Right ventricle myocardium inferior (tissue), 1 donor: Measurements from ENCODE around the gene SLC27A2. TPM values are rescaled to one million over a fixed set of nuclear protein-coding genes. Genes with fewer than 3 reads are reported as not detected.
"Not testable (repeated sequence)": the region's sequence is repeated elsewhere in the genome, so short reads cannot be mapped to it uniquely, and the experiment has no call there.

ENCODE experiments used
- ATAC-seq: fragments of 200-7000 bp; cut with Tn5 transposase; one replicate; pipeline ENCODE4 v1.9.1; 2020; ENCODE audit warnings: mild to moderate bottlenecking, moderate library complexity
- DNase-seq: peaks from one replicate; pipeline ENCODE4 v3.0.0; 2021; ENCODE audit errors: missing footprints
- intact Hi-C: fragments of 100-400 bp; cut with DNase I; formaldehyde crosslinking; loops from one replicate; pipeline ENCODE4 v1.11.0; 2022
- total RNA-seq: library from RNA; stranded (reverse); fragmentation: NEBNext Ultra II Directional; extraction: Animal tissue kit (Norgen Biotek cat#: 25700); gene quantifications from one replicate; pipeline ENCODE4 v1.2.1, GENCODE V29; 2021
- donor health status: DM: no; HTN: yes; CAD: no; lungs with severe emphysema.

SLC27A2 gene
- total RNA-seq, 1 donor from 2014 or later, result not detected

DNA sequence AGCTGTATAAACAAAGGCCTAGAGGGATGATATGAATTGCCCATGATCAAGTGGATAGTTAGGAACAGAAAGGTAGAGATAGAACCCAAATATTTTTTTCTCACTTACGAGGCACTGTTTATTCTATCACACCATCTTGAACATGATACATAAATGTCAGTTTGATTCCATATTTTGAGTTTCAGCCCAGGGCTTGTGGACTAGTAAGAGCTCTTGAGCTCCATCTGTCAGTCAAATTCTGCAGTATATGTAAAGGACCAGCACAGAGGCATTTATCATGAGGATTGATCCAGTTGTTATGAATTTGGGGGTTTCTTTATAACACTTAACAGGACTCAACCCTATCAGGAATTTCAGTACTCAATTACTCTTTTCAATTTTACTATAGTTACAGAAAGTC lies 4.8 kb downstream of the SLC27A2 start:
- ATAC-seq (no peak), DNase-seq (no peak)
- intact Hi-C loops, result no loop called here

DNA sequence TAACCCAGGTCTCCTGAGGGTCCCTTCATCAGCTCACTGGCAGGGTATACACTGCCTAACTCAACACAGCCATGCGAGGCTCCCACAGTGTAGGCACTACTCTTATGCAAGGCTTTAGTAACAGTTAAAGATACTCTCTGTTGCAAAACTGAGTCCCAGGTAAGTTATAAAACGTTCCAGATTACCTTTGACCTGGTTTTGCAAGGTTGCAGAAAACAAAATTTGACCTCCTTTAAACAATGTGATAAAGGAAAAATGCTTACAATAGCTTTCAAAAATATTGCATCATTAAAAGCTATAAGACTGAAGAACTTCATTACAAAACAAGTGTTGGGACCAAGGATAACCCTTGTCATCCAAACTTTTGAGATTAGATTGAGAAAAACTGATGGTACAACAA lies 5.5 kb downstream of the SLC27A2 start:
- ATAC-seq, result no peak
- intact Hi-C loops, result no loop called here
- no peak for DNase-seq

- no peak for DNase-seq
- no peak for ATAC-seq
- intact Hi-C loops, result no loop called here
These were observed 6.0 kb downstream of the SLC27A2 start for GRCh38 chr15:50187997-50188396.

DNA sequence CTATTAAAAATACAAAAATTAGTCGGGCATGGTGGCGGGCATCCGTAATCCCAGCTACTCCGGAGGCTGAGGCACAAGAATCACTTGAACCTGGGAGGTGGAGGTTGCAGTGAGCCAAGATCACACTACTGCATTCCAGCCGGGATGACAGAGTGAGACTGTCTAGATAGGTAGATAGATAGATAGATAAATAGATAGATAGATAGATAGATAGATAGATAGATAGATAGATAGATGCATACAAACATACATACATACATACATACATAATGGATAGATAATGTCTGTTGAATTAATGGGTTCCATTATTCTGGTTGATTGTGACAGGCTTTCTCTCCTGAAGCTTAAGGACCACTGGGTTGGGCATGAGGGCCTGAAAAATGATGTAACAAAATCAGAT lies 6.8 kb downstream of the SLC27A2 start:
- DNase-seq, intact Hi-C loops, ATAC-seq: not testable (repeated sequence)

DNA sequence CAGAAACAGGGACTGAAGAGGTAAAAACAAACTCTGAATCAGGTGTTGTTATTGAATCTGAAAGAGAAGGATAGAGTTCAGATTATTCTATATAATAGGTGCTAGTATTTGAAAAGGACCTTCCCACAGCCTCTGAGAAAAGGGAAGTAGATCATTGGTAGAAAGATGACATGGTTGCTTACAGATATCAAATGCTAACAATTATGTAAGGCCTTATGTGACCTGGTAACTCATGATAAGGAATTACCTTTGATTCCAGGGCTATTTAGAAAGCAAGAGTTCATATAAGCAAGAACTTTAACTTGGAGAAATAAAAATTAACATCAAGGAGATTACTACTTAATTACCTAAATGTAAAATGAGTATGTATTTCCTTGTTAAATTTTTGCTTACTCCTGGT lies 7.6 kb downstream of the SLC27A2 start:
- ATAC-seq (no peak), DNase-seq (no peak)
- intact Hi-C loops, result no loop called here

DNA sequence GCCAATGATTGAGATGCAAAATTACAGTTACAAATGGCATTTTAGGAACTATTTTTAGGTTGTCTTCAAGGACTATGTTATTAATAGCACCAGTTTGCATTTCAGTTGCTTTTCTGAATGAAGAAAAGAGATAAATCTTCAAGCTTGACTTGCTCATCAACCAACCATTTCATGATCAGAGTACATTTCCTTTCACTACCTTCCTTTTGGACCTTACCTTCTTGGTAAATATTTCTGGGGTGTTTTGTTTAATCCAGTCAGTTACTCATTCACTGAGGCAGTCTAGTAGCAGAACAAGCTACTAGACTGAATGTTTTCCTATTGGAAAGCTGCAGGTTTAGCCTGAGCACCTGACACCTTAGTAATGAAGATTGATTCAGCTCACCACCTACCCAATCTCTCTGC lies 8.2 kb downstream of the SLC27A2 start:
- no peak for DNase-seq
- no peak for ATAC-seq
- intact Hi-C loops, result no loop called here

DNA sequence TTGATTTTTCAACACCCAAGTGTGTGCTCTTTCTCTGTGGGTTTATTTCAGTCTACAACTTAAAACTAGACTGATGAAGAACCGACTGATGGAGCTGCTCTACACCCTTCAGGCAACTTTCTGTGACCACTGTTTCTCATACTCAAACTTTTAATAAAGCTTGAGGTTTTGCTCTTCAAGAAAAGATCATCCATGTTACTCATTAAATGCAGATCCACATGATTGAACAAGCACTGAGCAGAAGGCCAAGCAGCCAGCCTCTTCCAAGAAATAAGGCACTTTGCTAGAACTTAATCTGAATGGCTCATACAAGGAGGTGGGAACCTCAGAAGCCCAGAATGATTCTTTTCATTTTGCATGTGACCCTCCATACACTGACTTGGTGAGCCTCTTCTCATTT lies 8.7 kb downstream of the SLC27A2 start:
- DNase-seq (no peak), ATAC-seq (no peak)
- intact Hi-C loops, result no loop called here

GRCh38 chr15:50192164-50192563 lies 10.2 kb downstream of the SLC27A2 start:
- ATAC-seq, result no peak
- no peak for DNase-seq
- intact Hi-C loops, result no loop called here

DNA sequence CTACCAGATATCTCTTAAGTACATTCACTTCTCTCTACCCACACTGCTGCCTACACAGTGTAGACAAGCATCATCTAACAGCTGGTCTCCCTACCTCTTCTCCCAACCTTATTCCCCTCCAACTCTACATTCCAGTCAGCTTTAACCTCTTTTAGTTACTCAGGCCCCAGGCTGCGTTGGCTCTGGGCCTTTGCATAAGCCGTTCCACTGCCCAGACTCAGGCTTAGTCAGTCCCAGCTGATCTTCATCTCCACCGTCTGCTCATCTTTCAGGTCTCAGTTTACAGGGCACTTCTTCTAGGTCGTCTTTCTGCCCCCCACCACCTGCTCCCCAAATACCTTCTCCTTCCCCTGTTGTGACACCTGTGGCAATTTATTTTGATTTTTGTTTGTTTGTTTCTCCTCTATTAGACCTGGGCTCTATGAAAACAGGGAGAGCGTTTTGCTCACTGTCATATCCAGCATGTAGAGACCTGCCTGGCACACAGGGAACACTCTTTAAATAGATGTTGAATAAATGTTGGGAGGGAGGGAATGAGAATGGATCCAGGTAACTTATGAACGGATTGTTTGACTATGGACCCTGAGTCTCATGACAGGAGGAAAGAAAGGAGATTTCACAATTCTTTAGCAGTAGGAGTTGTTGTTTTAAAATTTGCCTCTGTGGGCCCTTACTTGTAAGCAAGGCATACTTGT lies 11.1 kb downstream of the SLC27A2 start:
- ATAC-seq, result no peak
- intact Hi-C loops, result no loop called here
- DNase-seq, result no peak

DNA sequence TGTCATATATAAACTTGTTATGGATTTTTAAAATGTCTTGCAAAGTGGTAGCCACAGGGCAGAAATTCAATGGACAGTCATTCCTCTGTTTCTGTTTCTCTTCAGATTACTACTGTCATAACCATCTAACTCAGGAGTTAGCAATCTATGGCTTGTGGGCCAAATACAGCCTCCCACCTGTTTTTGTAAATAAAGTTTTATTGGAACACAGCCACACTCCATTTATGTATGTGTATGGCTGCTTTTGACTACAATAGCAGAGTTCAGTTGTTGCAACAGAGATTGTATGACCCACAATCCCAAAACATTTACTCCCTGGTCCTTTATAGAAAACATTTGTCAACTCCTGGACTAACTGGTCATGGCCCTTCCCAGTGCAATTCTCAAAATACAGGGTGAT lies 20.0 kb downstream of the SLC27A2 start:
- intact Hi-C loops, result no loop called here

DNA sequence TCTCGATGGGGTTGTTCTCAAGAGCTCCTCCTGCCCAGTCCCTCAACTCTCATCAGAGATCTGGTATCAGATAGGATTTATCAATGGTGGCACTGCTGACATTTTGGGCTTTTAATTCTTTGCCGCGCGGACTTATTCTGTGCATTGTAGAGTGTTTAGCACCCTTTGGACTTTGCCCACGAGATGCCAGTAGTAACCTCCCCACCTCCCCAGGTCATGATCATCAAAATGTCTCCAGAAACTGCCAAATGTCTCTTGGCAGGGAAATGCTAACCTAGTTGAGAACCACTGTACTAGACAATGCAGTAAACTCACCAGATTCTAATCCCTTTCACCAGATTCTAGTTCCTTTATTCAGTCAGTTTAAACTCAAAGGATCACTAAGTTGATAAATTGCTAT lies 24.0 kb downstream of the SLC27A2 start:
- ATAC-seq, result no peak
- intact Hi-C loops, result no loop called here

More for the DNA sequence above, 20.0 kb downstream of the SLC27A2 start:
- ATAC-seq, result no peak
- no peak for DNase-seq

DNA sequence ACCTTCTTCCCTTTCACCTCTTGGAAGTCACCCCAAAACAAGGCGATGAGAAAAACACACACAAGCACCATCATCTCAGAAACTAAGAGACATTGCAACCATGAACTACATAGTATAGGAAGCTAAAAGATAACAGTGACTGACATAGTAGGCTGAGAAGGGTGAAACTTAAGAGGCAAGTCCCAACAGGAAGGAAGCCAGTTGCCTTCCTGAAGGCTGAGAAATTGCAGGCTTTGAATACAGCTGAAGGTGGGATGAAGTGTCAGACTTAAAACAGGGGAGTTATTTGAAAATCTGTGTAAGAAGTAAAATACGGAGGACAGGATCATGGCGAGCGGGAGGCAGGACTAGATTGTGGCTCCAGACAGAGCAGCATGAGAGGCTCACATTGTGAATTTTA lies 27.8 kb downstream of the SLC27A2 start:
- ATAC-seq, result no peak
- DNase-seq, result no peak
- intact Hi-C loops, result no loop called here

More for the DNA sequence above, 24.0 kb downstream of the SLC27A2 start:
- no peak for DNase-seq

DNA sequence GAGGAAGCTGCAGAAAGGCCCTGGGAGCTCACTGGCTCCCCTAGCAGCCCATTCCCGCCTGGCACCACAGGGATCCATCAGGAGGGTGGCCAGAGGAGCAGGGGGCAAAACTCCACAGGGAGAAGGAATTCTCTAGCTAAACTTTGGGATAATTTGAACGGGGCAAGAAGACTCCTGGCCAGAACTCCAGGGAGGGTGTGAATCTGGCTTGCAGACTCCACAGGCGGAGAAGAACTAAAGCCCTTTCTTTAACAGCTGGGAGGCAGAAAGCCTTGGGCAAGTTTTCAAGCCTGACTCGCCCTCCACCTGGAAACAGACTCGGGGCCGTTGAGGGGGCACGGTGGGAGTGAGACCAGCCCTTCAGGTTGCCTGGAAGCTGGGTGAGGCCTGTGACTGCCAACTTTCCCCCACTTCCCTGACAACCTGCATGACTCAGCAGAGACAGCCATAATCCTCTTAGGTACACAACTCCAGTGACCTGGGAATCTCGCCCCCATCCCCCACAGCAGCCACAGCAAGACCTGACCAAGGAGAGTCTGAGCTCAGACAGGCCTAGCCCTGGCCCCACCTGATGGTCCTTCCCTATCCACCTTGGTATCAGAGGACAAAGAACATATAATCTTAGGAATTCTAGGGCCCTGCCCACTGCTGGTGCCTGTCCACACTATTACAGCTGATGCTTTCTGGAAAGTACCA lies 28.6 kb downstream of the SLC27A2 start:
- intact Hi-C loops, result no loop called here

GRCh38 chr15:50218291-50218690 lies 36.3 kb downstream of the SLC27A2 start:
- intact Hi-C loops, result no loop called here
- ATAC-seq (no peak), DNase-seq (no peak)

More for the DNA sequence above, 28.6 kb downstream of the SLC27A2 start:
- DNase-seq, result no peak
- no peak for ATAC-seq

GRCh38 chr15:50218691-50219090 lies 36.7 kb downstream of the SLC27A2 start:
- ATAC-seq, result no peak
- intact Hi-C loops, result no loop called here
- DNase-seq, result no peak

GRCh38 chr15:50219820-50220219 lies 37.8 kb downstream of the SLC27A2 start:
- intact Hi-C loops, result no loop called here
- no peak for ATAC-seq
- no peak for DNase-seq

- intact Hi-C loops, result no loop called here
- DNase-seq (no peak), ATAC-seq (no peak)
These were observed 40.2 kb downstream of the SLC27A2 start for GRCh38 chr15:50222181-50222580.

GRCh38 chr15:50224606-50225005 lies 42.6 kb downstream of the SLC27A2 start:
- ATAC-seq (no peak), DNase-seq (no peak)
- intact Hi-C loops, result no loop called here

GRCh38 chr15:50225057-50225456 lies 43.1 kb downstream of the SLC27A2 start:
- DNase-seq (no peak), ATAC-seq (no peak)
- intact Hi-C loops, result no loop called here

DNA sequence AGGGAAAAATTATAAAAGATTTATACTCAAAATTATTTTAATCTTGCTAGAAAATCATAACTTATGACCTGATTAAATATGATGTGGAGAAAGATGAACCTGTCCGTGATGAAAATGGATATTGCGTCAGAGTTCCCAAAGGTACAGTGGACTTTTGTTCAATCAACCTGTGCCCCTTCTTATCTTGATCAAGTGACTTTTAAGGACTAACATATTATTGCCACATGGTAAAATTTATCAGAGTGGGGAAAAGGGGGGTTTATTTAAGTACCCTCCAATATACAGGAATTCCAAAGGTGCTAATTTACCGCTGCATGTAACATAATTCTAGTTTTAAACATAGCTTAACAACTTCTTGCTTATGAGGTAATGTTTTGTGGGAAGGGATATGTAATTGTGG lies 43.9 kb downstream of the SLC27A2 start:
- DNase-seq (no peak), ATAC-seq (no peak)
- intact Hi-C loops, result no loop called here

DNA sequence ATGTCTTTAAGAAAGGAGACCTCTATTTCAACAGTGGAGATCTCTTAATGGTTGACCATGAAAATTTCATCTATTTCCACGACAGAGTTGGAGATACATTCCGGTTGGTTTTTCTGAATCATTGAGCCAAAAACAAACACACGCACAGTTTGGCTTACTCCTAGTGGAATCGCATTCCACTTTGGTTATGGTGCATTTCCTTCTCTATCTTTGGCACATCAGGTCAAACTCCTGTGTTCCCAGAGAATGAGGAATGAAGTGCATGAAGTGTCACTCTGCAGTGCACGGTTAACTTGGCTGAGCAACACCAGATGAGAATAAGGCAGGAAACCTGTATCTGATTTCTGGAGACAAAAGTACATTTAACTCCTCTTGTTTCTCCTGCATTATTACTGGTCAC lies 45.1 kb downstream of the SLC27A2 start:
- ATAC-seq (no peak), DNase-seq (no peak)
- intact Hi-C loops, result no loop called here
